K562 (cell line): ENCODE measurements around the gene CHURC1. TPM values are rescaled to one million over a fixed set of nuclear protein-coding genes. Genes with fewer than 3 reads are reported as not detected.

Experiments
- BRCA1 ChIP-seq, 2 experiments: fragments of 450-650 bp in 1 of 2; sonication (generic) in 1 of 2; formaldehyde crosslinking in 1 of 2; IDR thresholded peaks; 2 replicates each; pipeline versions ENCODE4 v1.5.0 to v1.6.1; 2017 to 2020; ENCODE audit warnings: mild to moderate bottlenecking in 1 of 2, missing genetic modification reagents in 1 of 2
- CTBP1 ChIP-seq: fragments of 450-650 bp; IDR thresholded peaks from 2 replicates; pipeline ENCODE4 v1.6.1; 2016; ENCODE audit warnings: borderline replicate concordance
- DEAF1 ChIP-seq: fragments of 450-650 bp; formaldehyde crosslinking; IDR thresholded peaks from 2 replicates; pipeline ENCODE4 v1.4.0; 2020; ENCODE audit warnings: mild to moderate bottlenecking, moderate library complexity
- EGR1 ChIP-seq: fragments of 450-650 bp; conservative IDR thresholded peaks from 2 replicates; pipeline ENCODE4 v1.6.1; 2017; ENCODE audit warnings: mild to moderate bottlenecking
- EHMT2 ChIP-seq: fragments of 450-650 bp; IDR thresholded peaks from 2 replicates; pipeline ENCODE4 v1.6.1; 2018; ENCODE audit warnings: antibody characterized with exemption
- EP300 ChIP-seq: IDR thresholded peaks from 2 replicates; pipeline ENCODE4 v1.6.1; 2012; ENCODE audit warnings: low read length, improper control_type of control experiment
- EP400 ChIP-seq: fragments of 450-650 bp; IDR thresholded peaks from 2 replicates; pipeline ENCODE4 v1.6.1; 2017; ENCODE audit warnings: antibody characterized with exemption, mild to moderate bottlenecking, moderate library complexity
- ETS1 ChIP-seq: conservative IDR thresholded peaks from 2 replicates; pipeline ENCODE4 v1.6.1; 2011; ENCODE audit warnings: low read depth, mild to moderate bottlenecking, low read length; ENCODE audit not compliant: control insufficient read depth
- FOXK1 ChIP-seq: sonication (generic); formaldehyde crosslinking; IDR thresholded peaks from 2 replicates; pipeline ENCODE4 v1.8.0; 2022; ENCODE audit warnings: missing genetic modification reagents, mild to moderate bottlenecking, borderline replicate concordance
- HDAC8 ChIP-seq: fragments of 450-650 bp; IDR thresholded peaks from 2 replicates; pipeline ENCODE4 v1.6.1; 2016; ENCODE audit warnings: mild to moderate bottlenecking, missing genetic modification characterization, moderate library complexity, missing compliant biosample characterization
- MEIS2 ChIP-seq: fragments of 450-650 bp; IDR thresholded peaks from 2 replicates; pipeline ENCODE4 v1.6.1; 2014; ENCODE audit warnings: mild to moderate bottlenecking; ENCODE audit not compliant: partially characterized antibody
- RBFOX2 ChIP-seq: fragments of 200-400 bp; formaldehyde crosslinking; IDR thresholded peaks from 2 replicates; pipeline ENCODE4 v1.6.1; 2017; ENCODE audit warnings: low read depth, mild to moderate bottlenecking, low read length, moderate library complexity
- TBP ChIP-seq: optimal IDR thresholded peaks from 2 replicates; pipeline ENCODE3; 2011; ENCODE audit warnings: low read depth, low read length, improper control_type of control experiment
- U2AF2 ChIP-seq: fragments of 200-400 bp; formaldehyde crosslinking; optimal IDR thresholded peaks from 2 replicates; pipeline ENCODE3; 2017; ENCODE audit warnings: low read depth, mild to moderate bottlenecking, low read length
- ZEB2 ChIP-seq: fragments of 450-650 bp; IDR thresholded peaks from 2 replicates; pipeline ENCODE4 v1.6.1; 2016
- ZNF133 ChIP-seq: fragments of 250-450 bp; sonication (Bioruptor Pico); IDR thresholded peaks from 2 replicates; pipeline ENCODE4 v1.4.0; 2020; ENCODE audit warnings: mild to moderate bottlenecking
- ZNF140 ChIP-seq: fragments of 250-450 bp; sonication (Bioruptor Pico); IDR thresholded peaks from 2 replicates; pipeline ENCODE4 v1.8.0; 2021; ENCODE audit warnings: moderate library complexity, mild to moderate bottlenecking, inconsistent platforms
- ZNF76 ChIP-seq: fragments of 250-450 bp; sonication (Bioruptor Pico); IDR thresholded peaks from 2 replicates; pipeline ENCODE4 v1.4.0; 2020; ENCODE audit warnings: mild to moderate bottlenecking, moderate library complexity, borderline replicate concordance
- ZNF77 ChIP-seq: fragments of 250-450 bp; sonication (Bioruptor Pico); IDR thresholded peaks from 2 replicates; pipeline ENCODE4 v1.5.0; 2020
- polyA plus RNA-seq, 8 experiments: library from polyadenylated mRNA; depleted of rRNA in 4 of 8; stranded (reverse) in 5 of 8; unstranded in 3 of 8; fragments of >200 nt; fragmentation: Nextera tagmentation in 2 of 8; fragmentation: Illumina TruSeq in 1 of 8; extraction: Ambion mirVana in 2 of 8; extraction: Trizol in 1 of 8; gene quantifications; 2 replicates each; pipeline versions ENCODE4 v1.2.1 to v1.2.3, GENCODE V29; 2011 to 2014; ENCODE audit warnings: inconsistent platforms in 1 of 8, missing spikeins in 1 of 8
- total RNA-seq, 7 experiments: library from RNA; depleted of rRNA in 6 of 7; stranded (reverse); fragments of >200 nt in 6 of 7; fragmentation: Illumina TruSeq in 2 of 7; extraction: Trizol in 2 of 7; gene quantifications; 2 replicates each; pipeline versions ENCODE4 v1.2.1 to v1.2.3, GENCODE V29; 2011 to 2021; ENCODE audit warnings: low replicate concordance in 1 of 7
- TF ChIP-seq, protein P1 (sequence below): sonication (generic); formaldehyde crosslinking; IDR thresholded peaks from 2 replicates; pipeline ENCODE4 v1.8.1; 2022; ENCODE audit warnings: missing genetic modification reagents
- TF ChIP-seq, protein P2 (sequence below): fragments of 250-450 bp; sonication (Bioruptor Pico); IDR thresholded peaks from 2 replicates; pipeline ENCODE4 v1.5.0; 2021; ENCODE audit warnings: mild to moderate bottlenecking, moderate library complexity

CHURC1 gene
- total and polyA plus RNA-seq, 9 of the 15 experiments (the other 6 are each of a cell fraction or from before 2014, with no cell fraction given): 27.3 to 239 (median 45.6) TPM

DNA sequence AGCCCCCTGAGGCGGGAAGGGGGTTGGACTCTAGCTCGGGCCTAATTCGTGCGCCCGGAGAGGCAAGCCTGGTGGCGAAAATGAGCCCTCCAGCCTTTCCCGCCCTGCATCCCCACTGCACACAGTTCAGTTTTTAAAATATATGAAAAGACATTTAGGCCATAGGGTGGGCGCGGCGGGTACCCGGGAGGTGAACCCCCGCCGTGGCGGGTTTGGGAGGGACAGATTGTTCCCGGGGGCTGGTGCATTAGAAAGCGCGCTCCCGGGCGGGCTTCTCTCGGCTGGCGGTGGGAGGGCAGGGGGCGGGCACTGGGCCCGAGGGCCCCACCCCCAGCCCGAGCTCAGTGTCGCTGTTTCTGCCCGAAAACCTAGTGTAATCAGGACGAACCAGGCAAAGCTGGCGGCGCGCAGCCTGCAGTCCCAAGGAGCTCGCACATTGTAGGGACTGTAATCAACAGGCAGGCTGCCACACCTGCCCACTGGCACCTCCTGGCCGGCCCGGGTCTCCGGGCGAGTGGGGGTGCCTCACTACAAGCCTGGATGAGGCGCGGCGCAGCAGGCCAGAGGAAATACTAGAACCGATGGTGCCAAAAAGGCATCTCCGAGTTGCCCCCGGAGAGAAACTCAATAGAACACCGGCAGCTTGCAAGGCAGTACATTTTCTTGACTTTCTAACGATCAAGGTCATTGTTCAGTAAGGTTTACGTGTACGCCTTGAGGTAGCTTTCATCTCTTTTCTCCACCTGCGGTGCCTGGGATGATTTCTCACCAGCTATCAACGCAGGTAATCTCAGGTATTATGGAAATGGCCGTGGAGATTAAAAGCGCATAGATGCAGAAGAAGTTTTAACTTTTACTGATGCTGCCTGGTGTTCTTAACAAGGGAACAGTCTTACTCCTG lies 33.8 kb upstream of the CHURC1 start (continued):
- TF ChIP-seq DEAF1 (CRISPR knock-in tag) (no peak), EP300 (peak; percentile 13; the same call in 1 of the 2 replicates), MEIS2 (no peak), CTBP1 (peak; percentile 39; the same call in 1 of the 2 replicates), RBFOX2 (peak; percentile 75), HDAC8 (tag) (no peak), EP400 (0 out of 2 replicates have a peak, but pooled peaks have one; percentile 21), ETS1 (no peak), EGR1 (no peak), BRCA1 (IDR thresholded peaks at IDR 0.05) (no peak), BRCA1 (CRISPR knock-in tag; IDR thresholded peaks at IDR 0.05) (no peak), FOXK1 (CRISPR knock-in tag) (no peak), TBP (peak; percentile 63), ZNF76 (CRISPR knock-in tag) (no peak), ZNF77 (CRISPR knock-in tag) (no peak), EHMT2 (no peak), ZNF140 (CRISPR knock-in tag) (no peak), U2AF2 (no peak), ZEB2 (0 out of 2 replicates have a peak, but pooled peaks have one; percentile 17), ZNF133 (no peak)
- TF ChIP-seq, protein P1, sequence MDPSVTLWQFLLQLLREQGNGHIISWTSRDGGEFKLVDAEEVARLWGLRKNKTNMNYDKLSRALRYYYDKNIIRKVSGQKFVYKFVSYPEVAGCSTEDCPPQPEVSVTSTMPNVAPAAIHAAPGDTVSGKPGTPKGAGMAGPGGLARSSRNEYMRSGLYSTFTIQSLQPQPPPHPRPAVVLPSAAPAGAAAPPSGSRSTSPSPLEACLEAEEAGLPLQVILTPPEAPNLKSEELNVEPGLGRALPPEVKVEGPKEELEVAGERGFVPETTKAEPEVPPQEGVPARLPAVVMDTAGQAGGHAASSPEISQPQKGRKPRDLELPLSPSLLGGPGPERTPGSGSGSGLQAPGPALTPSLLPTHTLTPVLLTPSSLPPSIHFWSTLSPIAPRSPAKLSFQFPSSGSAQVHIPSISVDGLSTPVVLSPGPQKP: no peak
- TF ChIP-seq, protein P2, sequence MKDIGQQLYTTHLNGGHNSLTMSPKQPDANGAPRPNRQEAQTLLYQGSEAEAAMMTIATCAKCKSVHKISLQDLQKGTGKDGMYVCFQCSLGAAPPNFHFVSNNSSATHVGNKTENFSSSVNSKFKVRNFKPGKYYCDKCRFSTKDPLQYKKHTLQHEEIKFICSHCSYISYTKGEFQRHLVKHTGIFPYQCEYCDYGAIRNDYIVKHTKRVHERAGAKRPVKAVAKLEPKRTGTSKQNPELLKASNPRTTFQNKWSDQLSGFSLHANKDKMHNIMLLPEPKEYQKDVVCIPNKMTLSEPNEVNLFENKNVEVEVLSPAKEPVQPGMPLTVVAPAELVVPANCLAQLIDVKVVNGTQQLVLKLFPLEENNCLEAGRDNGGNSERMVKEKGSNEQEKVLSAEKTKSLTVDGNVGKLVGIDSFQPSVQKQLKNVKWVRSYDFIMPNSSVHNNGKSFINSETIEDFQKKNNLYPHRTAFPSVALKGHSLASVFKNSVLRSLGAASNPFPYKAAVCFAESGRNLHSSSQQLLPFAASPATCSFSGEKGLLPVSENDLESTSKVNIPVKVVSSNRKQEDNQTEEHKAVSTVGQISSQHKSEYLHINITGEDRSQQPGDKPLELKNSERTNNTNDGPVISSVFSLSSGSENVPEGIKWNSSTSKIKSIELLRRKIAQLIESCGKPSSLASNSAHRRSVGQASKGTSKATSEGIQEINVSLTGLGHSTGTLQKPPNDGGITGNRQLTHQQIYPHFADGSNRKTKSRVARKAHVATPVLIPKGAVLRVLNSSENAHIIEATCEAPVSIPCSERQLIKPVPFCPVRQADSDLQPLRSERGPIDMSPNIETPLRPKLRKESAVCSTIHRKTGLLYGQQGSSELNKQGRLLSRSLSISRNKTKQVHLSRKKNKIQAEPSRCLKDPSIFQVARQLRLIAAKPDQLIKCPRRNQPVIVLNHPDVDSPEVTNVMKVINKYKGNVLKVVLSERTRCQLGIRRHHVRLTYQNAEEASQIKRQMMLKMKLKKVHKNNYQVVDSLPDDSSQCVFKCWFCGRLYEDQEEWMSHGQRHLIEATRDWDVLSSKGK (CRISPR knock-in tag): no peak
